H1 (cell line): ENCODE measurements around the gene AKR1B15. TPM values are rescaled to one million over a fixed set of nuclear protein-coding genes. Genes with fewer than 3 reads are reported as not detected.

Source experiments
- CTCF ChIA-PET: fragments of 300-600 bp; sonication (Branson Sonifier 250); formaldehyde crosslinking; loops from one replicate; lab custom pipeline; 2021; ENCODE audit not compliant: partially characterized antibody; lab: Charles Lee
- POLR2A ChIA-PET: fragments of 300-600 bp; sonication (Branson Sonifier 250); formaldehyde crosslinking; loops from one replicate; lab custom pipeline; 2021; ENCODE audit warnings: inconsistent platforms; ENCODE audit not compliant: partially characterized antibody; lab: Charles Lee
- DNase-seq, 2 experiments: peaks; one replicate each; pipeline versions ENCODE4 v3.0.0 to v3.0.0-alpha.2; 2010 to 2022; ENCODE audit warnings: low spot score in 2 of 2, low read depth in 1 of 2, mixed read lengths in 1 of 2
- FAIRE-seq: peaks from 2 replicates; lab custom pipeline; 2011; peaks lifted over from hg19 to GRCh38; lab: Jason Lieb, UNC
- H2AFZ ChIP-seq: 2 replicates; pipeline ENCODE4 v1.8.1; 2012; ENCODE audit warnings: low read length, inconsistent platforms
- H2AK5ac ChIP-seq: 2 replicates; pipeline ENCODE4 v1.6.1; 2013; ENCODE audit warnings: low read depth, low read length
- H2BK120ac ChIP-seq: replicated peaks from 2 replicates; pipeline ENCODE3; 2013; ENCODE audit warnings: low read depth, low read length, inconsistent platforms
- H2BK12ac ChIP-seq: 2 replicates; pipeline ENCODE4 v1.6.1; 2013; ENCODE audit warnings: low read depth, low read length
- H2BK15ac ChIP-seq: 2 replicates; pipeline ENCODE4 v1.6.1; 2013; ENCODE audit warnings: low read length
- H2BK20ac ChIP-seq: 2 replicates; pipeline ENCODE4 v1.6.1; 2013; ENCODE audit warnings: low read length
- H2BK5ac ChIP-seq: 2 replicates; pipeline ENCODE4 v1.6.1; 2013; ENCODE audit warnings: low read depth, low read length
- H3K14ac ChIP-seq: 2 replicates; pipeline ENCODE4 v1.6.1; 2013; ENCODE audit warnings: inconsistent platforms; ENCODE audit not compliant: insufficient read length
- H3K18ac ChIP-seq: 2 replicates; pipeline ENCODE4 v1.6.1; 2013; ENCODE audit warnings: low read length; ENCODE audit errors: extremely low read depth
- H3K23ac ChIP-seq: 2 replicates; pipeline ENCODE4 v1.6.1; 2013; ENCODE audit warnings: inconsistent platforms; ENCODE audit not compliant: insufficient read length
- H3K23me2 ChIP-seq: 2 replicates; pipeline ENCODE4 v1.6.1; 2013; ENCODE audit warnings: low read depth, low read length
- H3K27ac ChIP-seq: 2 replicates; pipeline ENCODE4 v1.6.1; 2011; ENCODE audit warnings: low read depth, low read length, inconsistent platforms
- H3K27me3 ChIP-seq, 4 experiments: replicated peaks in 1 of 4; 1 replicate in 1 of 4; 2 replicates in 3 of 4; pipeline versions ENCODE4 v1.6.1 to v1.8.1; 2011 to 2013; ENCODE audit warnings: low read length in 3 of 4, mild to moderate bottlenecking in 3 of 4, inconsistent platforms in 2 of 4, mixed read lengths in 2 of 4, moderate library complexity in 1 of 4; ENCODE audit not compliant: control insufficient read depth in 3 of 4, insufficient read depth in 3 of 4; ENCODE audit errors: extremely low read depth in 1 of 4
- H3K36me3 ChIP-seq, 4 experiments: 2 replicates each; pipeline versions ENCODE4 v1.6.1 to v1.8.1; 2011 to 2013; ENCODE audit warnings: mild to moderate bottlenecking in 4 of 4, low read length in 3 of 4, moderate library complexity in 2 of 4, control low read depth in 1 of 4, inconsistent platforms in 1 of 4; ENCODE audit not compliant: insufficient read depth in 4 of 4, control insufficient read depth in 2 of 4
- H3K4ac ChIP-seq: replicated peaks from 2 replicates; pipeline ENCODE3; 2013; ENCODE audit warnings: low read length, low read depth, mixed read lengths, inconsistent platforms; ENCODE audit not compliant: insufficient read length
- H3K4me1 ChIP-seq, 4 experiments: replicated peaks in 1 of 4; 1 replicate in 1 of 4; 2 replicates in 3 of 4; pipeline versions ENCODE4 v1.6.1 to v1.8.1; 2011 to 2013; ENCODE audit warnings: low read length in 3 of 4, inconsistent platforms in 2 of 4, mixed read lengths in 1 of 4; ENCODE audit not compliant: insufficient read depth in 4 of 4, control insufficient read depth in 3 of 4
- H3K4me2 ChIP-seq, 2 experiments: 2 replicates each; pipeline versions ENCODE4 v1.6.1 to v1.8.1; 2011 to 2013; ENCODE audit warnings: low read depth in 2 of 2, low read length in 2 of 2, control low read depth in 1 of 2, inconsistent platforms in 1 of 2, mild to moderate bottlenecking in 1 of 2; ENCODE audit not compliant: insufficient read depth in 1 of 2
- H3K4me3 ChIP-seq, 4 experiments: fragments of 200-600, 300-600 bp in 1 of 4; sonication (generic), shearing (Covaris generic), sonication (Bioruptor Twin) in 1 of 4; 2 replicates each; pipeline versions ENCODE4 v1.5.1 to v1.8.1; 2011 to 2016; ENCODE audit warnings: low read length in 4 of 4, low read depth in 3 of 4, control low read depth in 2 of 4, inconsistent platforms in 2 of 4, mild to moderate bottlenecking in 2 of 4, mixed read lengths in 1 of 4, moderate library complexity in 1 of 4; ENCODE audit not compliant: insufficient read depth in 2 of 4; ENCODE audit errors: extremely low read depth in 1 of 4
- H3K56ac ChIP-seq: replicated peaks from 2 replicates; pipeline ENCODE3; 2013; ENCODE audit warnings: low read depth, mild to moderate bottlenecking, mixed read lengths, low read length, inconsistent platforms; ENCODE audit not compliant: insufficient read length
- H3K79me1 ChIP-seq: 2 replicates; pipeline ENCODE4 v1.6.1; 2013; ENCODE audit warnings: low read depth, low read length, control low read depth
- H3K79me2 ChIP-seq, 2 experiments: 2 replicates each; pipeline versions ENCODE4 v1.6.1 to v1.8.1; 2012 to 2013; ENCODE audit warnings: low read length in 2 of 2, mild to moderate bottlenecking in 2 of 2, inconsistent platforms in 1 of 2; ENCODE audit not compliant: insufficient read depth in 2 of 2, control insufficient read depth in 1 of 2
- H3K9ac ChIP-seq, 4 experiments: replicated peaks in 1 of 4; 1 replicate in 1 of 4; 2 replicates in 3 of 4; pipeline versions ENCODE4 v1.6.1 to v1.8.1; 2011 to 2013; ENCODE audit warnings: low read depth in 3 of 4, low read length in 3 of 4, control low read depth in 2 of 4, mild to moderate bottlenecking in 2 of 4, moderate library complexity in 2 of 4, inconsistent platforms in 1 of 4; ENCODE audit errors: extremely low read depth in 1 of 4
- H3K9me3 ChIP-seq, 2 experiments: 2 replicates each; pipeline versions ENCODE4 v1.6.1 to v1.8.1; 2012 to 2013; ENCODE audit warnings: mild to moderate bottlenecking in 2 of 2, moderate library complexity in 2 of 2, control low read depth in 1 of 2, inconsistent platforms in 1 of 2, low read depth in 1 of 2, low read length in 1 of 2, mixed read lengths in 1 of 2; ENCODE audit not compliant: insufficient read depth in 2 of 2
- H4K20me1 ChIP-seq, 2 experiments: replicated peaks in 1 of 2; 2 replicates each; pipeline versions ENCODE3 to v1.8.1; 2011 to 2013; ENCODE audit warnings: inconsistent platforms in 2 of 2, low read length in 2 of 2, mild to moderate bottlenecking in 1 of 2; ENCODE audit not compliant: insufficient read depth in 2 of 2, control insufficient read depth in 1 of 2
- H4K5ac ChIP-seq: 2 replicates; pipeline ENCODE4 v1.6.1; 2013; ENCODE audit warnings: low read length, low read depth, mixed read lengths, inconsistent platforms; ENCODE audit not compliant: insufficient read length
- H4K8ac ChIP-seq: 2 replicates; pipeline ENCODE4 v1.8.0; 2013; ENCODE audit warnings: mild to moderate bottlenecking, moderate library complexity, low read length, inconsistent platforms; ENCODE audit not compliant: insufficient read depth; ENCODE audit errors: extremely low read depth
- H4K91ac ChIP-seq: replicated peaks from 2 replicates; pipeline ENCODE3; 2013; ENCODE audit warnings: low read length, mixed read lengths, inconsistent platforms; ENCODE audit not compliant: insufficient read length
- EP300 ChIP-seq, 2 experiments: IDR thresholded peaks; 1 replicate in 1 of 2; 2 replicates in 1 of 2; pipeline ENCODE4 v1.6.1; 2011 to 2012; ENCODE audit warnings: low read depth in 2 of 2, low read length in 2 of 2, mild to moderate bottlenecking in 2 of 2, borderline replicate concordance in 1 of 2, inconsistent platforms in 1 of 2, moderate library complexity in 1 of 2
- NANOG ChIP-seq: IDR thresholded peaks from 2 replicates; pipeline ENCODE4 v1.6.1; 2011; ENCODE audit warnings: low read length, low read depth, mild to moderate bottlenecking, inconsistent platforms; ENCODE audit not compliant: insufficient read depth, poor library complexity, severe bottlenecking
- WGBS, 2 experiments: shearing (Covaris generic) in 1 of 2; methylation state at CpG; one replicate each; pipeline versions ENCODE4 v1.1.6 to v1.1.7; 2013 to 2015; ENCODE audit warnings: low lambda C conversion rate in 2 of 2, mixed read lengths in 2 of 2, inconsistent platforms in 1 of 2, low coverage in 1 of 2, missing lambda C conversion rate in 1 of 2; ENCODE audit not compliant: insufficient replicate concordance in 2 of 2, insufficient coverage in 1 of 2, insufficient read length in 1 of 2; ENCODE audit errors: extremely low coverage in 1 of 2, missing lambda C conversion rate in 1 of 2; 5-methylcytosine and 5-hydroxymethylcytosine counted together
- polyA plus RNA-seq, 7 experiments: library from polyadenylated mRNA; depleted of rRNA in 3 of 7; stranded (reverse) in 5 of 7; unstranded in 2 of 7; fragments of >200 nt in 5 of 7; fragments of 200-250 nt in 2 of 7; gene quantifications; 1 replicate in 5 of 7; 2 replicates in 1 of 7; 4 replicates in 1 of 7; pipeline versions ENCODE4 v1.2.1 to v1.2.3, GENCODE V29; 2011 to 2013; ENCODE audit warnings: missing spikeins in 2 of 7, mixed read lengths in 2 of 7
- total RNA-seq: library from RNA; stranded (reverse); fragmentation: NEBNext Ultra II Directional; extraction: Animal tissue kit (Norgen Biotek cat#: 25700); gene quantifications from 2 replicates; pipeline ENCODE4 v1.2.1, GENCODE V29; 2021

The AKR1B15 gene
- total and polyA plus RNA-seq, 2 of the 8 experiments (the other 6 are each of a cell fraction or from before 2014, with no cell fraction given): 0.15 to 0.47 TPM

GRCh38 chr7:134612197-134612596 lies 63.3 kb downstream of the AKR1B15 start:
- H2BK120ac ChIP-seq: no peak overlapping the region
- no peak overlapping the region for H3K18ac ChIP-seq
- H4K5ac ChIP-seq: no peak overlapping the region
- no peaks in the 10 kb centered on the region for H3K4me1 ChIP-seq
- CTCF ChIA-PET: interaction anchor here (0.6 to 1.9 kb wide), 5 partner anchors 10 to 191 kb away, joined by 3 to 5 read pairs (median 4); no protein-coding TSS in a partner anchor
- H4K20me1 ChIP-seq: no peaks in the 10 kb centered on the region
- H3K56ac ChIP-seq: no peak overlapping the region
- POLR2A ChIA-PET: no interaction called here
- 85% methylated on average over 2 of the region's 2 CpGs; no CpG with 5 or more reads in 1 of the 2 experiments for WGBS, 2 experiments
- no peak overlapping the region for H3K4me3 ChIP-seq
- H3K4ac ChIP-seq: no peak overlapping the region
- H2BK20ac ChIP-seq: no peak overlapping the region
- no peak overlapping the region for H4K91ac ChIP-seq
- H2BK12ac ChIP-seq: no peak overlapping the region
- H4K8ac ChIP-seq: no peak overlapping the region
- no peak overlapping the region for H2BK15ac ChIP-seq
- H3K79me2 ChIP-seq: no peaks in the 10 kb centered on the region
- no peak for DNase-seq
- H3K23me2 ChIP-seq: no peaks in the 10 kb centered on the region
- no peaks in the 10 kb centered on the region for H3K9me3 ChIP-seq
- no peak overlapping the region for H2AFZ ChIP-seq
- no peak overlapping the region for H3K9ac ChIP-seq
- no peak overlapping the region for H3K27ac ChIP-seq
- no peak for FAIRE-seq
- no peak overlapping the region for H2AK5ac ChIP-seq
- no peak overlapping the region for H3K14ac ChIP-seq
- H3K23ac ChIP-seq: no peak overlapping the region
- H3K36me3 ChIP-seq: no peaks in the 10 kb centered on the region
- H3K4me2 ChIP-seq: no peak overlapping the region
- H3K79me1 ChIP-seq: no peaks in the 10 kb centered on the region
- peaks cover 0 to 3% (median under 1%) of the 10 kb centered on the region in 4 experiments; a peak in 3 of 7 replicates for H3K27me3 ChIP-seq
- no peak overlapping the region for H2BK5ac ChIP-seq
- TF ChIP-seq NANOG (no peak), EP300 (IDR thresholded peaks at IDR 0.05; ENCODE audit: borderline replicate concordance in 1 of 2, low read depth in 2 of 2, low read length in 2 of 2) (no peak)
